OCI-LY1 (cell line): ENCODE measurements around the gene IGLL5.
"Not testable (repeated sequence)": the region's sequence is repeated elsewhere in the genome, so short reads cannot be mapped to it uniquely, and the experiment has no call there.

Experiments used
- CTCF ChIP-seq: fragments of 200-600 bp; sonication (generic), shearing (Covaris generic); IDR thresholded peaks from 2 replicates; pipeline ENCODE4 v1.5.1; 2017; ENCODE audit warnings: mild to moderate bottlenecking, antibody characterized with exemption, low read length, moderate library complexity, mixed read lengths
- EZH2 ChIP-seq: fragments of 200-600 bp; sonication (generic), shearing (Covaris generic); IDR thresholded peaks from 2 replicates; pipeline ENCODE4 v1.8.0; 2017; ENCODE audit warnings: borderline replicate concordance, mixed run types, mild to moderate bottlenecking, antibody characterized with exemption, low read length, moderate library complexity, mixed read lengths

- not testable (repeated sequence) for TF ChIP-seq CTCF, EZH2
Observed at GRCh38 chr22:22903781-22904192, 16.2 kb downstream of the IGLL5 start.
